NCI-H2107 treated with DMSO at 0.1 percent for 48 hours (cell line): ENCODE data around the gene CAMSAP1.
A peak's percentile ranks its signal among the peaks of the same experiment; 100 is the strongest.
"Not testable (repeated sequence)": the region's sequence is repeated elsewhere in the genome, so short reads cannot be mapped to it uniquely, and the experiment has no call there.

Source experiments
- DNase-seq: peaks from one replicate; lab custom pipeline; 2025; ENCODE audit not compliant: unreplicated experiment; lab: John Stamatoyannopoulos, UW

The CAMSAP1 gene, protein sequence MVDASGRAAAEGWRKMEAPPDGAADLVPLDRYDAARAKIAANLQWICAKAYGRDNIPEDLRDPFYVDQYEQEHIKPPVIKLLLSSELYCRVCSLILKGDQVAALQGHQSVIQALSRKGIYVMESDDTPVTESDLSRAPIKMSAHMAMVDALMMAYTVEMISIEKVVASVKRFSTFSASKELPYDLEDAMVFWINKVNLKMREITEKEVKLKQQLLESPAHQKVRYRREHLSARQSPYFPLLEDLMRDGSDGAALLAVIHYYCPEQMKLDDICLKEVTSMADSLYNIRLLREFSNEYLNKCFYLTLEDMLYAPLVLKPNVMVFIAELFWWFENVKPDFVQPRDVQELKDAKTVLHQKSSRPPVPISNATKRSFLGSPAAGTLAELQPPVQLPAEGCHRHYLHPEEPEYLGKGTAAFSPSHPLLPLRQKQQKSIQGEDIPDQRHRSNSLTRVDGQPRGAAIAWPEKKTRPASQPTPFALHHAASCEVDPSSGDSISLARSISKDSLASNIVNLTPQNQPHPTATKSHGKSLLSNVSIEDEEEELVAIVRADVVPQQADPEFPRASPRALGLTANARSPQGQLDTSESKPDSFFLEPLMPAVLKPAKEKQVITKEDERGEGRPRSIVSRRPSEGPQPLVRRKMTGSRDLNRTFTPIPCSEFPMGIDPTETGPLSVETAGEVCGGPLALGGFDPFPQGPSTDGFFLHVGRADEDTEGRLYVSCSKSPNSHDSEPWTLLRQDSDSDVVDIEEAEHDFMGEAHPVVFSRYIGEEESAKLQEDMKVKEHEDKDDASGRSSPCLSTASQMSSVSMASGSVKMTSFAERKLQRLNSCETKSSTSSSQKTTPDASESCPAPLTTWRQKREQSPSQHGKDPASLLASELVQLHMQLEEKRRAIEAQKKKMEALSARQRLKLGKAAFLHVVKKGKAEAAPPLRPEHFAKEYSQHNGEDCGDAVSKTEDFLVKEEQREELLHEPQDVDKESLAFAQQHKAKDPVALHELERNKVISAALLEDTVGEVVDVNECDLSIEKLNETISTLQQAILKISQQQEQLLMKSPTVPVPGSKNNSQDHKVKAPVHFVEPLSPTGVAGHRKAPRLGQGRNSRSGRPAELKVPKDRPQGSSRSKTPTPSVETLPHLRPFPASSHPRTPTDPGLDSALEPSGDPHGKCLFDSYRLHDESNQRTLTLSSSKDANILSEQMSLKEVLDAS (N-terminal part only)

DNA sequence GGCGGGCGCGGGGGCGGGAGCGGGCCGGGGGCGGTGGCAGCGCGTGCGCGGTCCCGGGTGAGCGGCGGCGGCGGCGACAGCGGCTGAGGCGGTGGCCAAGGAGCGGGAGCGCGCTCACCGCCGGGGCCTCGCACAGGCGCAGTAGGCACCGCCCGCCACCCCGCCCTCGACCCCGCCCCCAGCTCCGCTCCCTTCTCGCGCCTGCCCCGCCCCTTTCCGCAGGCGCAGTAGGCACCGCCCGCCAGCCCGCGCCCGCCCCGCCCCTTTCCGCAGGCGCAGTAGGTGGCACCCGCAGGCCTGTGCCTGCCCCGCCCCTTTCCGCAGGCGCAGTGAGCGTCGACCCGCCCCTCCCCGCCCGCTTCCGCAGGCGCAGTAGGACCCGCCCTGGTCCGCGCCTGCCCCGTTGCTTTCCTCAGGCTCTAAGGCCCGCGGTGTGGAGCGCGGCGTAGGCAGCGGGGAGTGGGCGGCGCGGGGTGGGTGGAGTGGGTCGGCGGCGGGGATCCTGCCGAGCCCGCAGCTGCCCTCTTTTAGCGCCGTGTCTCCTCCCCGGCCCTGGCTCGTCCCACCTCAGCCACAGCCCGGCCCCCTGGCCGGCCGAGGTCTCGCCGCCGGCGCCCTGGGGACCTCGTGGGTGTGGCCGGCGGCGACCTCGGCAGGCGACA lies at the start of gene CAMSAP1:
CAMSAP1 (minus strand) TSS at position 116 of the 662 bp plus-strand sequence. CDS start 387 bp downstream, outside the sequence.
- peak; percentile 80 for DNase-seq

DNA sequence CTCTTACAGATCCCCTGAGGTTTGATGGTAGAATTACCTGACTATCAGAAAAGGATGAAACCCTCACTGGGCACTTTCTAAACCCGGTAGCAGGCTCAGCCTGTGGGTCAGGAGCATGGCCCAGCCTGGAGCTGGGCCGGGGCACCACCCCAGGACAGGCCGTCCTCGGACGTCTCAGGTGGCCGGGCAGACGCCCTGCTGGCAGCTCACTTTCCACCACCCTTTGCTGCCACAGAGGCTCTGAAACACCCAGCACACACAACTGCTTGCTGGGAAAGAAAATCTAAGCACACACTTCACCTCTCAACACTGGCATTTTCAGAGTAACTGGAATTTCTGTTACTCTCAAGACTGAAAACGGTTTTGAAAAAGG lies 49.4 kb upstream of the CAMSAP1 start:
- DNase-seq, result no peak

DNA sequence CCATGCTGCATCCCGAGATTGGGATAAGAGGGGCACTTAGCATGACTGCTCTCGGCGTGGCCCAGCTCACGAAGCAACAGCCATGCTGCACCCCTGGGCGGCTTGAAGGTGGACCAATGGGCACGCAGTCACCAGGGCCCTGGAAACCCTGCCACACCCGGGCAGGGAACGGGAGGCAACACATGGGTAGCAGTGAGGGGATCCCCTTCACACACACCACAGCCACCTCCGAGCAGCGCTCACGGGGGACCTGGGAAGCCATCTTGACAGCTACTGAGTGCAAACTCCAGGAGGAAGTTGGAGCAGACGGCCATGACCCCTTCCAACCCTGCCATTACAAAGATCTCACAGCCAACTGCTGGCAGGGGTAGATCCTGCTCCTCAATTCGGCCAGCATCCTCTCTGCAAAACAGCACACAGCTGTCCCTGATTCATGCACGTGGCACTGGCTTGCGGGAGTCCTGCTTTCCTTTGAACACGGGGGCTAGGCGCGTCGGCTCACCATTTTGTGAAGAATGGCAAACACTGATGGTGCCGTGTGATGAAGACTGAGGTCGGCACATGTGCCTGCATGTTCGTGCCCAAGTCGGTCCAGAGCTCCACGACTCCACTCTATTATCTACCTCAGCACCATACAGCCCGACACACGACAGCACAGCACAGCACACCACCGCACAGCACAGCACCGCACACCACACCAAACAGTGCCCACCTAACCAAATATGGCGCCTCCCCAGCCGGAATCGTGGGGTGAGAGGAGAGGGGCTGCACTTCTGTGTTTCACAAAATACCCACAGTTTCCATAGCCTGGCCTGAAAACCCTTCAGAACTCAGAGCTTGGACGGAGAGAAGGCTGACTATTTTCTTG lies 48.8 kb upstream of the CAMSAP1 start:
- no peak for DNase-seq

DNA sequence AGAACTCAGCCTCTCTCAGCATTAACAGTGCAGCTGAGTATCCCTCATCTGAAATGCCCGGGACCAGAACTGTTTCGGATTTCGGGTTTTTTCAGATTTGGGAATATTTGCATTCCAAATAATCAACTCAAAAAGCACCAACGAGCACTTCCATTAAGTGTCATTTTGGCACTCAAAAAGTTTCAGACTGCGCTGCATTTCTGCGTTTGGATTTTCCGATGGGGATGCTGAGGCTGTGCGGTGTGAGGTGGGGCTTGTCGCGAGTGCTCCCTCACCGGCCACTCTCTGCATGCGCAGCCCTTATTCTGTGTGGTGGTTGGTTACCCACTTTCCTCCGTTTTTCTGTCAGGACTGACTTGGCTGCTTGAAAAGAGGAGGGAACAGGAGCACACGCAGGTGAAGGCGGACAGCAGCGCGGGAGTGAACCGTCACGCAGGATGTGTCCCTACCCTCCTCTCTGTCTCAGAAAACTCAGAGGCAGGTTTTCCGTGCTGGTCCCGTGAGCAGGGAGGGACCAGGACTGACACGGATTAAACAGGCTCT lies 45.4 kb upstream of the CAMSAP1 start:
- DNase-seq, result no peak

DNA sequence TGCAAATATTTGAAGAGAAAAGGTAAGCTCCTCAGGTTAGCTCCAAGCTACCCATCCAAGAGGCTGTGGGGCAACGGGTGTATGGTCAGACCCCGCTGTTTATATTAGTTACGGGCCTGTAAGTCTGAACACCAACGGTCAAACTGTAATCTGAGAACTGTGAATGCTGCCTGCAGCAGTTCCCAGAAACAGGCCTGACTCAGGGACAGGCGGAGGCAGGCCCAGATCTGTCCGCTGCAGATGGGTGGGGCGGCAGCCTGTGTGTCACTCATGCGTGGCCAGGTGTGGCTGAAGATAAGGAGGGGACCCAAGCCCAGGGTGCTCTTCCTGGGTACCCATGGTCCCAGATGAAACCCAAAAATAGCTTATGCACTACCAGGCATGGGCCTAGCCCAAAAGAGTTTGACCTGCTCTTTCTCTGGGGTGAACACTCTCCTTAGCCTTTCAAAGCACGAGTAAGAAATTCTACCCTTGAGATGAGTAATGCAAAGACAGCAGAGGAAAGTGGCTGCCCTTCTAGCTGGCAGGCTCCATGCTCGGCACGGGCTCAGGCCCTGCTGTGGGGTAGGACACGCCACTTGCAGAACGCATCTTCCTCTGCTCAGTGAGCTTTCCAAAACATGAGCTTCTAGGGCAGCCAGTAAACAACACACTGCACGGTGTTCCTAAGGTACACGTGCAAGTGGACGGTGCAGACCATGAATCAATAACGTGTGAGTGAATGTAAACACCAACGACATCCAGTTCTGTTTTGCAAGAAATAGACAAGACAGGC lies 44.7 kb upstream of the CAMSAP1 start:
- DNase-seq, result peak; percentile 86

DNA sequence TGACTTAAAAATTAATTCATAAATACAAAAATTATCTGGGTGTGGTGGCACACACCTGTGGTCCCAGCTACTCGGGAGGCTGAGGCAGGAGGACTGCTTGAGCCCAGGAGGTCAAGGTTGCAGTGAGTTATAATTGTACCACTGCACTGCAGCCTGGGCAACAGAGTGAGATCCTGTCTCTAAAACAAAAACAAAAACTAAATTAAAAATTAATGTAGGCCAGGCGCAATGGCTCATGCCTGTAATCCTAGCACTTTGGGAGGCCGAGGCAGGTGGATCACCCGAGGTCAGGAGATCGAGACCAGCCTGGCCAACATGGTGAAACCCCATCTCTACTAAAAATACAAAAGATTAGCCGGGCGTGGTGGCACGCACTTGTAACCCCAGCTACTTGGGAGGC lies 44.0 kb upstream of the CAMSAP1 start:
- not testable (repeated sequence) for DNase-seq

DNA sequence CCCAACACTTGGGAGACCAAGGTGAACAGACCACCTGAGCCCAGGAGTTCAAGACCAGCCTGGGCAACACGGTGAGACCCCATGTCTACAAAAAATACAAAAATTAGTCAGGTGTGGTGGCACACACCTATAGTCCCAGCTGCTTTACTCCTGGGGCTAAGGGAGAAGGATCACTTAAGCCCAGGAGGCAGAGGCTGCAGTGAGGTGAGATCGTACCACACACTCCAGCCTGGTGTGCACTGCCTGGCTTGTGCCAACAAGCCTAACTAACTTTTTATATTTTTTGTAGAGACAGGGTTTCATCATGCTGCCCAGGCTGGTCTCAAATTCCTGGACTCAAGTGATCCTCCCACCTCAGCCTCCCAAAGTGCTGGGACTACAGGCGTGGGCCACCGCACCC lies 43.5 kb upstream of the CAMSAP1 start:
- DNase-seq, result not testable (repeated sequence)

DNA sequence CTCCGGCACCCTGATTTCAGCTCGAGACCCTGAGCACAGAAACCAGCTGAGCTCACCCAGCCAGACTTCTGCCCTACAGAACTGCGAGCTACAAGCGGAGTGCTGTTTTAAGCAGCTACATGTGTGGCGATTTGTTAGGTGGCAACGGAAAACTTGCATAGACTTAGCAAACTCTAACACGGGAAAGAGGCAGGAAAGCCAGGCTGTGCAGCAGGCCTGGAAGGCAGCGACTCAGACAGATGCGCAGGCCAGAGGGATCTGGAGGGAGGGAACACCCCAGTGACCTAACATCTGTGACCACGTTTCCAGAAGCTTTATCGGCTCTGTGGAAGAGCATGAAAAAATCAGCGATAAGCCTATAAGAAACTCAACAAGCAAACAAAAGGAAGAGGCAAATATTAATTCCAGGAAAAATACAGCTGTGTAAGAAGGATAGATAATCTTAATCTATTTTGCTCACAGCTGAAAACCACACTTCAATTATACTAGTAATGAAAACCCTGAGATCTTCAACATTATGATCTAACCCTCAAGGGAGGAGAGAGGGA lies 42.9 kb upstream of the CAMSAP1 start:
- no peak for DNase-seq

DNA sequence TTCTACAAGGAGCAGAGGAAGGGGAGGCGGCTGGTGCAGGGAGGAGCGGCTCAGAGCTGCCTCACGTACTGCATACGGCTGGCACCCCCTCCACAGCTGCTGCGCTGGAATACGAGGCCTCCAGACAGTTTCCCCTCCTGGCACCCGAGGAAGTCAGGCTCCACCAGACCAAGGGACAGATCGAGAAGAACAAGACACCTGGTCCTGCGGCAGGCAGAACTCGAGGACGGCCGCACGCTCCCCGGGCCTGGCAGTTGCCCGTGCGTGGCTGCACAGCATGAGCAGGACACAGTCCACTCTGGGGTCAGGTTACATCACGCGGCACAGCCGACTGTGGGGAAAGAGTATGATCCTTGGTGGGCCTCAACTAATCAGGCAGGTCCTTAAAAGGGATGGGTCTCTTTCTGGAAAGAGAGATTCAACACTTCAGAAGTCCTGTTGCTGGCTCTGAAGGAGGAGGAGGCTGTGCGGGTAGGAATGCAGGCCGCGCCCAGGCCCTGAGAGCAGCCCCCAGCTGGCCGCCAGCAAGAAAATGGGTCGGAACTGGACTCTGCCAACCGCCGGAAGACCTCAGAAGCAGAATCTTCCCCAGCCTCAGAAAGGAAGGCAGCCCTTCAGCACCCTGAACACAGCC lies 42.3 kb upstream of the CAMSAP1 start:
- no peak for DNase-seq

DNA sequence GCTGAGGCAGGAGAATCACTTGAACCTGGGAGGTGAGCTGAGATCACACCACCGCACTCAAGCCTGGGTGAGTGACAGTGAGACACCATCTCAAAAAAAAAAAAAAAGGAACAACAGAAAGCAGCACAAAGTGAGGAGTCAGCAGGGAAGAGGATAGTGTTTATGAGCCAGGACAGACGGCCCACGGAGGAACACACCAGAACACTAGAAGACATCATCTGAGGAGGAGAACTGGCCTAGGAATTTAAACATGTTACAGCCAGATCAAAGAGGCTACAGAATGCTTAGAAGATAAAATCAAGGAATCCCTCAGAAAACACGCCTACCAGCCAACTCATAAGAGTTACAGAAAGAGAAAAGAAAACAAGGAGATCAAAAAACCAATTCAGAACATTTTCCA lies 41.6 kb upstream of the CAMSAP1 start:
- DNase-seq, result no peak

DNA sequence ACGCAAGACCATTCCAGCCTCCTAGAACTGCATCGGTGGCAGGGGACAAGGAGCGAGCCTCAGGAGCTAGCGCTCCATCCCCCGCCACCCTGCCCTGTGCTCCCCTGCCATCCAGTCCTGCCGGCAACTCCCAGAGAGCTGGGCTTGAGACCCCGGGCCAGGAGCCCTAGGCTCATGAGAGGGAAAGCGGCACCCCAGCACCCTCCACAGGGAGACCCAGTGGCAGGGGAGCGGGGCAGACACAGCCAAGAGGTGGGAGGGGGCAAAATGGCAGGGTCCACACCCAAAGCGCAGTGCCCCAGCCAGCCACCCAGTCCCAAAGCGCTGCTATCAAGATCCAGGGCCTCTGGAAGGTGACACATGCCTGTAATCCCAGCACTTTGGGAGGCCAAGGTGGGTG lies 41.1 kb upstream of the CAMSAP1 start:
- no peak for DNase-seq

DNA sequence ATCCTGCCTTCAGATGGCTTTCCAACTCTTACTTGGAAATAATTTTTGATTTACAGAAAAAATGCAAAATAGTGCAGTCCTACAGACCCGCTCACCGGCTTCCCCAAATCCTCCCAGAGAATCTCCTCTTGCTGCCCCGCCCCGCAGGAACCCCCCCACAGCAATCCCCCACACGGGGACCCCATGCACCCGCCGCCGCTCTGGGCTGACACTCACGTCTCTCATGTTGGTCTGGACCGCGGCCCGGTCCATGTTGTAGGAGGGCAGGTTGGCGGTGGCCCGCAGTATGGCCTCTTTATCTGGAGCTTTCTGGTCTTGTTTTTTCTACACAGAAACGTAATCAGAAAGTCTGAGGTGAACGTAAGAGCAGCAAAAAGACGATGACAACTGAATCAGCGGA lies 40.2 kb upstream of the CAMSAP1 start:
- no peak for DNase-seq

DNA sequence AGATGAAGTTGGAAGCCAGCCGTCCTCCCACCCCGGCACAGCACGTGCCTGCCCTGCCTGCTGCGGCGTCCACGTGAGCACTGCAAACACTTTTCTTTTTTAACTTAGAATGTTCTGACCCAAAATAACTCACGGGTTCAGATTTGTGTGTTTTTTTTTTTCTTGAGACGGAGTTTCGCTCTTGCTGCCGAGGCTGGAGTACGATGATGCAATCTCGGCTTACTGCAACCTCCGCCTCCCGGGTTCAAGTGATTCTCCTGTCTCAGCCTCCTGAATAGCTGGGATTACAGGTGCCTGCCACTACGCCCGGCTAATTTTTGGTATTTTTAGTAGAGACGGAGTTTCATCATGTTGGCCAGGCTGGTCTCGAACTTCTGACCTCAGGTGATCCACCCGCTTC lies 39.8 kb upstream of the CAMSAP1 start:
- DNase-seq, result not testable (repeated sequence)

DNA sequence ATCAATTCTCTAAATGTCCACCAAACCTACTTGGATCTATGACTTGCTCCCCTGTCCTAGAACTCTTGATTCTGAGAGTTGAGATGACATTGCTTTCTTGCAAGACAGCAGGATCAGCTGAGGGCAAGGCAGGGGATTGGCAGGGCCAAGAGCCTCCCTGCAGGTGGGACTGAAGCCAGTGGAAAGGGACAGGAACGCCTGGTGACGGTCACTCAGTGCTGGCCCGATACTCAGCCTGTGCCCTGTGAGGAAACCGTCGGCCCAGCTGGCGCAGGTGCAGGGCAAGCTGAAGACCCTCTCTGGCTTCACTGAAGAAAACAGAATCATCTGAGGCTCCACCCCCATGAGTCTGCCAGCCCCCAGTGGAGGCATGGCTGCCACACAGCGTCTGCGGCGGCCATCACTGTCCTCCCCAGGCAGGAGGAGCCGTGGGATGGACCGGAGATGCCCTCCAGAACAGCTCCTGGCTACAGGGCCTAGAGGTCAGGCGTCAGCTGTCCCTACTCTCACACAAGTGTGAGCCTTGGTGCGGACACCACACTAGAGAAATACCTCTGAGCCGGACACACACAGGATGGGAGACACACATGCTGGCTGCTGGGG lies 39.1 kb upstream of the CAMSAP1 start:
- no peak for DNase-seq

DNA sequence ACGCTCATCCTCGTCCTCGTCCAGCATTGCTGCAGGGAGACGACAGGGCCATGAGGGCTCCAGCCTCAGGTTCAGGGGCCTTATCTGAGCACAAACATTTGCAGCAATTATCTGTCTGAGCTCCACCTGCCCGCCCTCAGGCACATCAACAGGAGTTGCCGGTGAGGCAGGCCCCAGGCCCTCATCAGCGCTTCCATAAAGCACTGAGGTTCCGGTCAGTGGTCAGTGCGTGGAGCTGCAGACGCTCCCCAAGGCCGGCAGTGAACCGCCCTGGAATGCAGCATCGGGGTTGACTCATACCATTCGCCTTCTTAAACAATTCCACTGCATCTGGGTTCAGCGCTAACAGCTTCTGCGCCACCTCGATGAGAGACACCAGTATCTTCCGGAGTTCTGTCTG lies 38.6 kb upstream of the CAMSAP1 start:
- DNase-seq, result no peak

DNA sequence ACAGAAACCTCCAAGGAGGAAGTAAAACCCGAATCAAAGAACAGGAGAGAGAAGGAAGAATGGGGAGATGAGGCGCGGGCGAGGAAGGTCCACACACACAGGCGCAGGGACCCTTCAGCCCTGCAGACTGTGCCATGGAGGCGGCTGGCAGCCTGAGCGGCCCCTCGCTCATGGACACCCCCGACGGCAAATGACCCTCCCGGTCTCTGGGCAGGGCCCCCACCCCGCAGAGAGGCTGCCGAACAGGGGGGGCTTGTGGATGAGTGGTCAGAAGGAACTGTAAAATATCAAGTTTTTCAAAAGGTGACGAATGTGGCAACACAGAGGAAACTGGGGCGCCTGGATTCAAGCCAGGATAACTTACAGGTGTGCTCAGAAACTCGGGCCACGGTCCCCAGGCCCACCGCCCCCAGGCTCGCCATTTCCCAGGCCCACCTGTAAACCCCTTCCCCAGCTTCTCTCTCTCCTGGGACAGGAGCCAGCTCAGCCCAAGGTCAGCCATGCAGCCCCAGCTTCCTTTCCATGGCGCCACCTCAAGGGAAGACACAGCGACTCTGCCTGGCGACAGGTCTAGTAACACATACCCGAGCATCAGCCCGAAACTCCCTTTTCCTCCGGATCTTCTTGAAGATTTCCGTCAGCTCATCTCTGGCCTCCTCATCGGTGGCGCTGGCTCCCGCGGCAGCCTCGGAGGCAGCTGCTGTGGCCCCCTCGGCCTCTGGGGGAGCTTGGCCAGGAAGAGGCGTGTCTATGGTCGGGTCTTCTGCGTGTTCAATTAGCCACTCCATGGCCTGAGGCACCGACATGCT lies 37.3 kb upstream of the CAMSAP1 start:
- no peak for DNase-seq

DNA sequence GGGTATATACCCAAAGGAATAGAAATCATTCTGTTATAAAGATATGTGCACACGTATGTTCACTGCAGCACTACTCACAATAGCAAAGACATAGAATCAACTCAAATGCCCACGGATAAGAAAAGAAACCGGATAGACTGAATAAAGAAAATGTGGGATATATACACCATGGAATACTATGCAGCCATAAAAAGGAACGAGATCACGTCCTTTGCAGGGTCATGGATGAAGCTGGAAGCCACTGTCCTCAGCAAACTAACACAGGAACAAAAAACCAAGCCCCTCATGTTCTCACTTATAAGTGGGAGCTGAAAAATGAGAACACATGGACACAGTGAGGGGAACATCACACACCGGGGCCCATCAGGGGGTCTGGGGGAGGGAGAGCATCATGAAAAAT lies 36.3 kb upstream of the CAMSAP1 start:
- not testable (repeated sequence) for DNase-seq
